GM21717 (cell line): ENCODE data around the gene EEFSEC.

ENCODE experiments used
- ATAC-seq: cut with Tn5 transposase; IDR thresholded peaks from one replicate; pipeline ENCODE4 v1.9.1; 2021; ENCODE audit warnings: mild to moderate bottlenecking, moderate library complexity; ENCODE audit not compliant: unreplicated experiment

Gene EEFSEC

DNA sequence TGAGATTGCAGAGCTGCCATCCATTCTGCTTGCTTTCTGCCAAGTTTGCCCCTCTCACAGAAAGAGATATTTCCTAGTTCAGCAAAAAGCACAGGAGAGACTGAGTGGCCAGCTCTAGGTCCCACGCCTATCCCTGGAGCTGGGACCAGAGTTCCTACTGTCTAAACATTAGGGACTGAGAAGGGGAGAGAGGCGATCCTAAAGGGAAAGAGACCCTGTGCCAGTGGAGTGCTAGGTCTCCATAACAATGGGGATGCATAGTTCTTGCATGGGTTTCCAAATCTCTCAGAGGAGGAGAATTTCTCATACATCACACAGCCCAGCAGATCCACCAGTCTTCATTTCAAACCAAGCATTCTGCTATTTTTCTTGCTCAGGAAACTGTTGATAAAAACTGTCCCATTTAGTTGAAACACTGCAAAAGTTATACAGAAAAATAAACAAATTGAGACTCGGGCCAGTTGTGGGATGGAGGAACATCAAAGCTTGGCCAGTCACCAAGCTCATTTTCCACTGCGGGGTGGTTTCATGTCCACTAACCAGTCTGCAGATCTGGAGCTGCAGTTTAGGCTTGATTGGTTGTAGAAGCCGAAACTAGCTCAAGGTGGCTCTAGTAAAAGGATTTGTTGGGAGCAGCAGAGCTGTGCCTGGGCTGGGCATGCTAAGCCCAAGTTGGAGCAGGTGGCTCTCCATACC, 62.7 kb downstream of the EEFSEC start:
- ATAC-seq = no peak

DNA sequence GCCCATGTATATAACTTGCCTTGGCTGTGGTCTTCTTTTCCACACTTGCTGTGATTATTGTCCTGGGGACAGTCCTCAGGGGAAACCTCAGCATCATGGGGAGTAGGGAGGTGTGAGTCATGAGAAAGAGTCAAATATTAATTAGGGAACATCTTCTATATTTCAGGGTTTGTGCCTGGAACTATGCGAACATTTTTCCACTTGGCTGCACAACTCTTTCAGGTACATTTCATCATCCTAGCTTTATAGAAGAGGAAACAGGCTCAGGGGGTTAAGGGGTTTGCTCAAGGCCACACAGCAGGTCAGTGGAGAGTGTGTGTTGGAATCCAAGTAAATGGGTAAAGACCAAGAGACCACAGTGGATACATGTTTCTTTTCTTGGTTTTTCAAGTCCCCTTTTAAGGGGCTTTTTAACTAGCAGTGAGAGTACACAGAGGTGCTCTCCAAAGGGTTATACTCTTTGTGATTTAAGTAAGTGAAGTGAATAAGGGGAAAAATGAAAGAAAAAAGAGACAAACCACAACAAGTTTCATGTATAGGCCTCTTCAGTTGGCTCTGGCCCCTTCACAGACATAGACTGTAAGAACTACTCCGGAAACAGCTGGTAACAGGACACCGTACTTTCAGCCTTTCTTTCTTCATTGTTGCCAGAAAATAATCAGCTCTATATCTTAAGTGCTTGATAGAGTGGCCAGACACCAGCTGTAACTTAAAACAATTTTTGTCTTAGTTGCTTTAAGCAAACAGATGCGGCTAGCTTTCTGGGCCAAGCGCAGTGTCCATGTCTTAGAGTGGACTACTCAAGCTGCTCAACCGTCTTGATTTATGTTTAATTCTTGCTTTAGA, 64.6 kb downstream of the EEFSEC start:
- ATAC-seq = no peak

DNA sequence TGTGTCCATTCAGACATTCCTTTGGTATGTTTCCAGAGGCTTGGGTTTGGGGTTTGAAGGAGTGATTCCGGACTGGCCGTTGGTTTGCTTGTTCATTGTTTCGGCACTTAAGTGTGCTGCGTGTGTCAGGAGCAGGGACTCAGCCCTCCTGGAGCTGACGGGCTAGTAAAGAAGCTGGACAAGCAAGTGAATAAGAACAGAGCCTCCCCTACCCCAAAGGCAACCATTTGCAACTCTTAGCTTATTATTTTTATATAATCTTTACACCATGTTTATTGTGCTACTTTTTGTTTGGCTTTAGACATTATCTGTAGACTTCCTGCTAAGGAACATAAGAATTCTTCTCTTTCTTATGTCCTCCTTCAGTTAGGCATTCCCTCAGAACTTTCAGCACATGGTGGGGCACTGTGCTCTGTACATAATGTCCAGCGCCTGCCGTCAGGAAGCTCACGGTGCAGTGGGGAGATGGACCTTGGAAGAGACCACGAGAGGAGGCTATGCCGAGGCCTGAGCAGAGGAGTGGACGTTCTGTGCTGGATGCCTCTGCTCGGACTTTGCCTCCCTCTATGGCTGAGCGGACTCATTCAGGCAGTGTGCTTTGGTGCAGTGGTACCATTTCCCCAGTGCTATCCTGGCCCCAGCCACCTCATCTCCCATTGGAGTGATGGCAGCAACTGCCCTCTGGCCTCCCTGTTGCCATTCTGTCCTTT, 65.4 kb downstream of the EEFSEC start:
- ATAC-seq = no peak

DNA sequence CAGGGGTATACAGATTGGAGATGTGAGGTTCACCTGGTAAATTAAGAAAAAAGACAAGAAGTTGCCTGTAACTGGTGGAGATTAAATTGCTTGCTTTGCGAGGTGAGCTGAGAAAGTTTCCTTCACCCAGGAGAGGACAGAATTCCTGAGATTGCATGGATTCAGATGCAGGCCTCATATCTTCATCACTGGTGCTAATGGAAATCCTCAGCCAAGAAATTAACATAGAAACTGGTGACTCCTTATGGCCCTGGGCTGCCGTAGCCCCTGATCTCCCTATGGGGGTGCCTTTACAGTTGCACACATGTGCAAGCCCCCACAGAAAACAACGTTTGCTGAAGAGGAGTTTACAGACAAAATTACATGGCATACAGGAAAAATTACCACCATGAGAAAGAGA, 68.0 kb downstream of the EEFSEC start:
- no peak for ATAC-seq

DNA sequence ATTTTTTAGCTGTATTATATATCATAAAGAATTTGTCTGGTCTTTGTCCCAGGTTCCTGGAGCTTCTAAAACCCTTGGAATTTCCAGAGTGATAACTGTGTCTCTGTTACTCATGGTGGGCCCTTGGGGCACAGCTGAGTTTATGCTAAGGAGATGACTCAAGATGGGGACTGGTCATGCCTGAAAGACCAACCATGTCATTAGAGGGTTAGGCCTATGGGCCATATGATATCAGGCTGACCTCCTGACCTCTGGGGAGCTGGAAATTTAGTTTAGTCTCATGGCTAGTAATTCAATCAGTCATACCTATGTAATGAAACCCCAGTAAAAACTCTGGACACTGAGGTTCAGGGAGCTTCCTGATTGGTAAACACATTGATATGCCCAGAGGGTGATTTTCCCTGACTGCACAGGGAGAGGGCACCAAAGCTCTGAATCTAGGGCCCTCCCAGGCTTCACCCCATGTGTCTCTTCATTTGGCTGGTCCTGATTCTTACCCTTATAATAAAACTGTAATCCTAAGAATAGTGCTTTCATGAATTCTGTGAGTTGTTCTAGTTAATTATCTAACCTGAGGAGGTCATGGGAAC, 69.6 kb downstream of the EEFSEC start:
- no peak for ATAC-seq

DNA sequence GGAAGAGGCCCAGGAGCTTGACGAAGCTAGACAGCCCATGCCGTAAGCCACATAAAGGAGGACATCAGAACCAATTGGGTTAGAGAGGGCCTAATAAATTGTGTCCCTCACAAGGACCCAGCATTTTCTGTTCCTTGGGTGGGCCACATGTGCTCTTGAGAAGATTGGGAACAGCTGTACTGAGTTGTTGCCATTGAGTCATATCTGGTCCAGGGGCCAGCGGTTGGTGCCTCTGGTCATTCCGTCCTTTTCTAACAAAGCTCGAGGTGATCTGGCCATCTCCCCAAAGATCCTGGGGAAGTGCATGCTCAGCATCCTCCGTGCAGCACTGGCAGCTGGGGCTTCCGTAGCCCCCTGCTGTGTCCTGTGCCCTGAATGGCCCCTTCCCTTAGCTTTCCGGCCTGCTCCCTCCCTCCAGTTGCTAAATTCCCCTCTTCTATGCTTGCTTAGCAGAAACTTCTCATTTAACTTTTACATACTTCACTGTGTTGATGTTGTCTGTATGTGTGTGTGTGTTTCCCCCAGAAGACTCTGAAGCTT, 73.0 kb downstream of the EEFSEC start:
- no peak for ATAC-seq

DNA sequence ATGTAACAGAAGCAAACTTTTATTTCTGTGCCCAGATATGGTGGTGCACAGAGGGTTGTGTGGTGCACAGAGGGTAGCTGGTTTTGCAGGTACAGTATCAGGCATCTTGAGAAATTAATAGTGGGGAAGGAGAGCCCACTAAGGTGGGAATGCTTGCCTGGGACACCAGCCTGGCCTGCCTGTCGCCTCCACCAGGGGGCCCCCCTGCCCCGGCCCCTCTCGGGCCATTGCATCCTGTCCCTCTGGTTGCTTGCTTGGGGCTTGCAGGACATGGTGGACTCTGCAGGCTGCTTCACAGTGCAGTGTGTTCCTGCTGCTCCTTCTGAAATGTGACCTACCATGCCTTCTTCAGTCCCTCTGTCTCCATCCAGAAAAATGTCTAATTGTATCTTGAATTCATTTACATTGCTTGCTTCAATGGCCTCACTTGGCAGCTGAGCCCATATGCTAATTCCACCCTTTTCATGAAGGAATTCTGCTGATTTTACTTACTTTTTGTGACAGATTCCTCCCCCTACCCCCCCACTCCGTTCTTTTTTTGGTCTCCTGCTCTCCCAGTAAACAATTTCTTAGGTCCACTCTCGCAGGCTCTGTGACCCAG, 73.6 kb downstream of the EEFSEC start:
- ATAC-seq = no peak

DNA sequence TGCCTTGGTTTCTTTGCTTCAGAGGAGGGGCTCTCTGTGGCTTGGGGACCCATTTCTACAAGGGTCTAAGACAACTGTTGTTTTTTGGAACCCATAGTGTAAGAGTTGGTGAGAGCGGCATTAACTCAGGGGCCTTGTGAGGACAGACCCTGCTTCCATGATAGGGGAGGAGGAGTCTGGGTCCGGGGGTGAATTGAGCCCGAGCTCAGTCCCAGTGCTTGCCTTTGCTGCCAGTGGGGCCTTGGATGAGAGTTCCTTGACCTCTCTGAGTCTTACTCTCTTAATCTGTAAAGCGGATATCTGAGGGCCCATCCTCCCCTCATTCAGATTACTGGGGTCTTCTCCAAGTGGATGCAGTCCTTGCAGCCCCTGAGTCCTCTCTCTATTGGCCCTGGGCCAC, 74.2 kb downstream of the EEFSEC start:
- no peak for ATAC-seq

DNA sequence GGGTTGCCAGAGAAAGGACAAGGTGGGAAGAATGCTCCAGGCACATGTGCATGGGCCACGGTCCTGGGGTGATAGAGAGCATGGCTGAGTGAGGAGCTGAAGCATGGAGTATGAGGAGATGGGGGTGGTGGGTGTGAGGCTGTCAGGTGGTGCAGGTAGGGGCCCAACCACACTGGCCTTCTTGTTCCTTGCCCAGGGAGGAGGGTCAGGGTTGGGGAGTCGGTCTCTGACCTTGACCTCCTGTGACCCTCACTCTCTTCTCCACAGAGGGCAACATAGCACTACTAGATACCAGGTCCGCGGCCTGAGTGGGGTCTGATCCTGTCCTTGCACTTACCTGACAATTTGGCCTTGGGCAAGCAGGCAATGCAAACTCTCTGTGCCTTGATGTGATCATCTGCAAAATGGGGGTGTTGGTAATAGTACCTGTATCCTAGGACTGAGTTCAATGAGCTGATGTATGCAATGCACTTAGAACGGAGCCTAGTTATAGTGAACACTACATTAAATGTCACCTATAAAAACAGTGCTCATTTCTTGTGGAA, 75.2 kb downstream of the EEFSEC start:
- ATAC-seq = no peak

DNA sequence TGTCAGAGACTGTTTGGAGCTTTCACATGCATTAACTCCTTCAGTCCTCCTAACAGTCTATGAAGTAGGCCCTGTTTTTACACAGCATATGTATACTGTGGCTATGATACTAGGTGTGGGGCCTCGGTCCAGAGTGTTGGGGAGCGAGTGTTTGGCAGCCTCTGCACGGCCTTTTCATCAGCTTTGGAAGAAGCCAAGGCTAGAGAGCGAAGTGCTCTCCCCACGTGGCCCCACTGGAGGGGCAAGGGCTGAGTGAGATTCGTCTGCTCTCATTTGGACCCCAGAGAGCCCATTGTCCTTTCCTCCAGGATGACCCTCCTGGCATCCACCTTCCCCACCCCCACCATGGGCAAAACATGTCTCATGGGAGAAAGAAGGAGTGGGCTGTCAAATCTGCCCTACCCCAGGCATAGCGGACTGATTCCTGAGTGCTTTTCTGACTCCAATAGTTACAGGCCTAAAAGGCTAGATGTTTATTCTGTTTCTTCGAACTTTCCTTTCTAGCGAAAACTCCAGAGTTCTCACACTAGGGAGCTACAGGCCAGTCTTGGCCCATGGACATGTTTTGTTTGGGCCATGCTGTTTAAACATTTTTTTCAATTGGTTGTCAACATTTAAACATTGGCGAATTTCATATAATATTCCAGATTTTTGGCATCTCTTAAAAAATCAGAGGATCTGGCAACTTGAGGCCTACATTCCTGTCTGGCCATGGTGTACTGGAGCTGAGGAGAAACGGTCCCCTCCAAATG, 76.0 kb downstream of the EEFSEC start:
- ATAC-seq = no peak

DNA sequence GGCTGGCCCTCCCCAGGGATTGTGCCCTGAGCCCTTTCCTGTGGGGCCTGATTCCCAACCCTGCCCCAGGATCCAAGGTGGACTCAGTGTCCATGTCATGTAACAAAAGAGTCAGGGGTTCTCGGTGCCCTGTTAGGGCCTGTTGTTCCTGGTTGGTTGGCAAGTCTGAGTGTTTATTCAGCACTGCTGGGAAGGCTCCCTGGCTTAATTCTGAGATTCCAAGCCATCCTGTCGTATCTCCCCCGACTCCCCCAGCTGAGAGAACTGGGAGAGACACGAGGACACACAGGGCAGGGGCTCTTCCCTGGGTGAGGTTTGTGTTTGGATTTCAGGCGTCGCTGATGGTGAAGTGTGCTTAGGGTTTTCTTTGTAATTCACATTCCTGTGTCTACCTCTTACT, 78.3 kb downstream of the EEFSEC start:
- no peak for ATAC-seq

DNA sequence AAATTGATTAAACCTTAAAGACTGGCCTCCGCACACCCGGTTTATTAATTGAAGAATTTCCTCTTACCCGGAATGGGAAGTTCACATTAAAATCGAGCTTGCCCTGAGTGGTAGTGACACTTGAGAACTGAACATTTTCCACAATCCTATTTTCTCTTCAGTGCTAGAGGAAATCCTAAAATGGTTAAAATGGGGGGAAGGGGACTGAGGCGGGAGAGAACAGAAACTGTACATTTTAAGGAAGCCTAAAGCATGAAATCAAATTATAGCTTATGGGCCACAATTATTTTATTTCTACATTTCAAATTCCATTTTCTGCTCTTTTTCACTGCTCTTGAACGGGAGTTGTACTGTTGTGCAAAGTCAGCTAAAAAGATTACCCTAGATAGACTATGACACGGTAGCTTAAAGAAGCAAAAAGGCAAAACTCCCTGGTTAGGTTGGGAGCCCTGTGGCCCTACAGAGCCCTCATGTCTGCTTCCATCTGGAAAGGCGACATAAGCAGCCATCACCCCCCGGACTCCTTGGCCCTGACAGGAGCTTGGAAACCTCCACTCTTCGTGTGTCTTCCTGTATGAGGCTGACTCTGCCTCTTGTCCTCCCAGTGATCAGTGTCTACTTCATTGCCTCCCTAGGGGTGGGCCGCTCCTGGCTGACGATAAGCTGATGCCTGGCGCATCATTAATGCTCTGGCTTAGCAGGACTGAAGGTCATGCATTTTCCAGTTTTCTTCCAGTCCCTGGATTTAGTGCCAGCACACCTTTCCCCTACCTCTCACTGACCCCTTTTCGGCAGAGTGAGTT, 79.3 kb downstream of the EEFSEC start:
- no peak for ATAC-seq

DNA sequence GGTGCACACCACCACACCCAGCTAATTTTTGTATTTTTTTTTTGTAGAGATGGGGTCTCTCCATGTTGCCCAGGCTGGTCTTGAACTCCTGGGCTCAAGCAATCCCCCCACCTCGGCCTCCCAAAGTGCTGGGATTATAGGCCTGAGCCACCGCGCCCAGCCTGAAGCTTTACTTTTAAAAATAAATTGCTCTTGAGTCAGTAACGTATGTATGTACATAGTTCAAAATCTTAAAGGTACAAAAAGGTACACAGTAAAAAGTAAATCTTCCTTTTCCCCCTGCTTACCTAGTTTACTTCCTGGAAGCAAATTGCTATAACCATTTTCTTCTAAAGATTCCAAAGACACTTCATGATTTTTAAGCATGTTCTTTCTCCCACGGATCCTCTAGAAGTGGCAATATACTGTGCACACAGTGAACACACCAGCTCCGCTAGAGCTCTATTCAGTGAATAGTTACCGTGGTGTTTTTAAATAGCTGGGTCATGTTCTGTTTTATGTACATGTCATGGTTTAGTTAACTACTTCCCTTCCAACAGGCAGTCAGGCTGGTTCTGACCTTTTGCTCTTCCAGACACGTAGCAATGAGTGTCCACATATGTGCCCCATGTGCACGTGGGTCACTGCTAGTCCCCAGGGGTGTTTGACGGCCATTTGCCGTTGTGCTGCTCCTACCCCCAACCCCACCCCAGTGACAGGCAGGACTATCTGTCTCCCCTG, 82.1 kb downstream of the EEFSEC start:
- ATAC-seq = no peak

DNA sequence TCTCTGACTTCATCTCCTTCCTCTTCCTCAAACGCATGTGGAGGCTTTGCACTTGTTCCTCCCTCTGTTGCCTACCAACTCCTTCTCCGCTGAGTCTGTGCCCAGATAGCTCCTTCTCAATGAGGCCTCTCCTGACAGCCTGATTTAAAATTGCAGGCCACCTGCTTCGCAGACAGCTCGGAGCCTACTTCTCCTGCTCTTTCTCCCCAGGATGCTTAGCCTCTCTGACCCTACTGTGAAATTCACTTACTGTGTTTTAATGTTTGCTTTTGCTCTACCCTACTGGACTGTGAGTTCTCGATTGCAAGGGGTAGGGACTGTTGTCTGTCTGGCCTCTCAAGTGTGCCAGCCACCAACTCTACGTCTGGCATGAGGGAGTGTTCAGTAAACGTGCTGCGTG, 83.4 kb downstream of the EEFSEC start:
- ATAC-seq = no peak

DNA sequence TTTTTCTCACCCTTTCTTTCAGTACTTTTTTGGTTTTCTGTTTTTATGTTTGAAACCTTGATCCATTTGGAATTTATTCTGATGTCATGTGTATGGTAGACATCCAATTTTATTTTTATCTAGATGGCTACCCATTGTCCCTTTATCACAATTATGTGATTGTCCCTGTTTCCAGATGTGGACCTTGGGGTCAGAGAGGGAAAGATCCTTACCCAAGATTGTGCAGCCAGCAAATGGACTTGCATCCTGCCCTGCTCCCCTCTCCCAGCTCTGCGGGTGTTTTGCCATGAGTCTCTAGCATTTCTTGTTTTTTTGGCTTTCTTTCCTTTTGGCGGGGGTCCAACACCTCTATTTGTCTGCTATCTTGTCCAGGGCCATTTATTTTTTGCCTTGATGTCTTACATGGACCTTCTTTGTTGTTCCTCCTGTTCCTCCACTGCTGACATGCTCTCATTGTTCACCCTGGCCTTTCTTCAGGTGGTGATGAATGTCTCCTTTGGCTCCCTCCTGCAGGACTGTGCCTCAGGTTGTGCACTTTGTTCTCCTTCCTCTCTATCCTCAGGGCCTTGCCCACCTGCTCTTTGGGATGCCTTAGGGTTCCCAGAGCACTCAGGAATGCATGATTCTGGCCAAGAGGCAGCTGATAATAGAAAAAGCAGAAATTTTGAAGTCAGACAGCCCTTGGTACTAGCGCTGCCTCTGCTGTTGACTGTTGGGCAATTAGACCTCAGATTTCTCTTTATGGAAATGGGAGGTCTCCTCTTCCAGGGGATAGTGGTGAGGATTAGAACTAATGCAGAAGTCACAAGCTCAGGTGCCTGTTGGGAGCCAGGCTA, 84.3 kb downstream of the EEFSEC start:
- ATAC-seq = no peak

DNA sequence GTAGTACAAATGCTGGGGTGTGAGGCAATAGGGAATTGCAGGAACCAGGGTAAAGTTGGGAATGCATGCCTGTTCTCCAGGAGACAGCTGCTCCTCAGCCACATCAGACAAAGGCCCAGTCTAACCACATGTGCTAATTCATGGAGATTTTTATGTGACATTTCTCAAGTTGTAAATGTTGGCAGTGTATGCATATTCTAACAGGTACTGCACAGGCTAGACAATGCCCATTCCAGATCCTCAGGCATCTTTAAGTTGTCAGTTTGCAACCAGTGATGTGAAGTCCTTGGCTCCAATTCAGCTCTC, 84.9 kb downstream of the EEFSEC start:
- ATAC-seq = no peak

DNA sequence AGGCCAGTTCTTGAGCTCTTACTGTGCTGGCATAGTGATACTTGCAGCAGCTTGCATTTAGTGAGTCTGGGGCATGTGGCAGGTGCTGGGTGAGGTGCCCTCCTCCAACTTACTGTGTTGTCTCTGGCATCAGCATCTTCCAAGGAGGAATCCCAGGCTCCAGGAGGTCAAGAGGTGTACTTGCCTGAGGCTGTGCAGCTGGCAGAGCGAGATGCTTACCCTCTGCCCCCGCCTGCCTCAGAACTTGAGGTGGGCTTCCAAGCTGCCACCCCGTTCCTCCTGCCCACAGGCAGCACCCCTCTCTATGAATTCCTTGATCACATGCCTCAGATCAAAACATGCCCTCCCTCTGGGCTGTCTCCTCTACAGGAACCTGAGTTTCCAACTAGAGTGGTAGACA, 86.0 kb downstream of the EEFSEC start:
- ATAC-seq = no peak

DNA sequence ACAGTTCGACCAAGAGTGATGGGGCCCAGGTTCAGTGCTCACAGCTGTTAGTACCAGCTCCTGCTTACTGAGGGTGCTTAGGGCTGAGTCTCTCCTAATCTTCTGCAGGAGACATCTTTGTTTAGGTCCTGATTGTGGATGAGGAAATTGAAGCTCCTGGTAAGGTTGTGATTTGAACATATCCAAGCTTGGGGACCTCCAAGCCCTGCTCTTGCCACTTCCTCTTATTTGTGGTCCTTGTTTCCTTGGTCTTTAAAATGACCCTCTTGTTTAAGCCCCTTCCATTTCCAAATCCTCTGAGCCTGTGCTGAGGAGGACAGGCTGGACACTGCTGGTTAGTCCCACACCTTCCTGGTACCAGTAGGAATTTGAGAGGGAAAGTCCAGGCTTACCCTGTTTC, 87.0 kb downstream of the EEFSEC start:
- ATAC-seq = no peak
